HG03457 (cell line): ENCODE results near the gene CRYBA4.

Source experiments
- ATAC-seq: cut with Tn5 transposase; IDR thresholded peaks from one replicate; pipeline ENCODE4 v1.9.1; 2021; ENCODE audit warnings: moderate number of reproducible peaks; ENCODE audit not compliant: unreplicated experiment

The CRYBA4 gene

GRCh38 chr22:26620197-26620596, 1.6 kb upstream of the CRYBA4 start:
- ATAC-seq: no peak

GRCh38 chr22:26623984-26624383, 2.2 kb downstream of the CRYBA4 start:
- no peak for ATAC-seq

- ATAC-seq: no peak
Measured at GRCh38 chr22:26624803-26625202, 3.0 kb downstream of the CRYBA4 start.

GRCh38 chr22:26629988-26630761, 8.4 kb downstream of the CRYBA4 start:
- no peak for ATAC-seq

- ATAC-seq: no peak
Measured at GRCh38 chr22:26631282-26631681, 9.5 kb downstream of the CRYBA4 start.

GRCh38 chr22:26632422-26633155, 10.8 kb downstream of the CRYBA4 start:
- ATAC-seq: no peak

- ATAC-seq: no peak
Measured at GRCh38 chr22:26634189-26634588, 12.4 kb downstream of the CRYBA4 start.

GRCh38 chr22:26635117-26635516, 13.4 kb downstream of the CRYBA4 start:
- no peak for ATAC-seq

- ATAC-seq: no peak
Measured at GRCh38 chr22:26636296-26636695, 14.5 kb downstream of the CRYBA4 start.

- ATAC-seq: no peak
Measured at GRCh38 chr22:26642465-26643417, 21.0 kb downstream of the CRYBA4 start.

- ATAC-seq: no peak
Measured at GRCh38 chr22:26643418-26644100, 21.8 kb downstream of the CRYBA4 start.

GRCh38 chr22:26646158-26646557, 24.4 kb downstream of the CRYBA4 start:
- no peak for ATAC-seq

GRCh38 chr22:26648011-26648497, 26.3 kb downstream of the CRYBA4 start:
- no peak for ATAC-seq

- no peak for ATAC-seq
Measured at GRCh38 chr22:26648528-26649388, 27.0 kb downstream of the CRYBA4 start.

GRCh38 chr22:26650722-26651421, 29.1 kb downstream of the CRYBA4 start:
- no peak for ATAC-seq

- no peak for ATAC-seq
Measured at GRCh38 chr22:26651815-26652214, 30.1 kb downstream of the CRYBA4 start.

GRCh38 chr22:26656891-26657851, 35.4 kb downstream of the CRYBA4 start, which contains the start of gene MIAT:
MIAT (plus strand) TSS chr22:26657588.
- no peak for ATAC-seq

GRCh38 chr22:26658161-26658560, 36.4 kb downstream of the CRYBA4 start:
- no peak for ATAC-seq
